Stimulated activated CD8-positive, alpha-beta memory T cell treated with anti-CD3 and anti-CD28 coated beads, Interleukin-12 subunit alpha, Interleukin-12 subunit beta, amount 100 ng/mL, for 1 hour (primary cell): ENCODE measurements around the gene ADGRG4.

Experiments used
- DNase-seq: peaks from one replicate; pipeline ENCODE4 v3.0.0-alpha.2; 2020; ENCODE audit warnings: low read depth

Gene ADGRG4

GRCh38 chrX:136464589-136464988 lies 163.8 kb downstream of the ADGRG4 start:
- DNase-seq = no peak
